Effector CD8-positive, alpha-beta T cell (primary cell): ENCODE data around the gene PSMB4.
"Not testable (repeated sequence)": the region's sequence is repeated elsewhere in the genome, so short reads cannot be mapped to it uniquely, and the experiment has no call there.

ENCODE experiments used
- DNase-seq: peaks from one replicate; lab custom pipeline; 2025; lab: John Stamatoyannopoulos, UW

PSMB4 gene

GRCh38 chr1:151386002-151386401 lies 13.4 kb upstream of the PSMB4 start:
- no peak for DNase-seq

- not testable (repeated sequence) for DNase-seq
These were observed 8.9 kb upstream of the PSMB4 start for GRCh38 chr1:151390221-151391078.

DNA sequence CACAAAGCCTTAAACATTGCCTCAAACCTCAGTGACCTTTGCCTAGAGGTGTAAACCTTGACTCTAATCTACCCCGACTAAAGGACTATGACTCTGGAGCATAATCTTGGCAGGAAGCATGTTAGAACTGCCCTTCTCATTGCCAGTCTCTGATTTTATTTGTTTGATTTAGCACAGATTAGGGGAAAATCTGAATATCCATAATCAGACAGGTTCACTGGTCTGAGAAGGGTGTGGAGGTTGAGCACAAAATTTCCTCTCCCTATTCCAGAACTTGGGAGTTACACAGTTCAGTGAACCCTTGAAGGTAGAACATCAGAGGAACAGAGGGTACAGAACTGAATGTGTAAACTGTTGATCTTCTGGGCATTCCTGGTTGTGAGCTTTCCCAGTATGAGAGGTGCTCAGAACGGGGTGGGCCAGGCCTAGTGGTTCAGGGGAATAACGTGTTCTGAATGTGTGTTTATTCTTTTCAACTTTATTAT lies 8.3 kb upstream of the PSMB4 start:
- no peak for DNase-seq

GRCh38 chr1:151393583-151393982 lies 5.8 kb upstream of the PSMB4 start:
- no peak for DNase-seq

DNA sequence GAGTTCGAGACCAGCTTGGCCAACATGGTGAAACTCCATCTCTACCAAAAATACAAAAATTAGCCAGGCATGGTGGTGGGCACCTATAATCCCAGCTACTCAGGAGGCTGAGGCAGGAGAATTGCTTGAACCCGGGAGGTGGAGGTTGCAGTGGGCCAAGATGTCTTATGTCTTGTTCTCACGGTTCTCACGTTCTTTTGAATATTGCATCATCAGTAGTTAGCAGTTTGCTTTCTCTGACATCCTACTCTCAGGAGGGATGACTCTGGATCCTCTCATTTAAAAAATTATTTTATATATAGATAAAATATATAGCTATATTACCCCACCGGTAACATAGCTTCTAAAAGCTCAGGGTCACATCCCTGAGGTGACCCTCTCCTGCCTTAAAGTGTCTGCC lies 3.1 kb upstream of the PSMB4 start:
- DNase-seq, result not testable (repeated sequence)

DNA sequence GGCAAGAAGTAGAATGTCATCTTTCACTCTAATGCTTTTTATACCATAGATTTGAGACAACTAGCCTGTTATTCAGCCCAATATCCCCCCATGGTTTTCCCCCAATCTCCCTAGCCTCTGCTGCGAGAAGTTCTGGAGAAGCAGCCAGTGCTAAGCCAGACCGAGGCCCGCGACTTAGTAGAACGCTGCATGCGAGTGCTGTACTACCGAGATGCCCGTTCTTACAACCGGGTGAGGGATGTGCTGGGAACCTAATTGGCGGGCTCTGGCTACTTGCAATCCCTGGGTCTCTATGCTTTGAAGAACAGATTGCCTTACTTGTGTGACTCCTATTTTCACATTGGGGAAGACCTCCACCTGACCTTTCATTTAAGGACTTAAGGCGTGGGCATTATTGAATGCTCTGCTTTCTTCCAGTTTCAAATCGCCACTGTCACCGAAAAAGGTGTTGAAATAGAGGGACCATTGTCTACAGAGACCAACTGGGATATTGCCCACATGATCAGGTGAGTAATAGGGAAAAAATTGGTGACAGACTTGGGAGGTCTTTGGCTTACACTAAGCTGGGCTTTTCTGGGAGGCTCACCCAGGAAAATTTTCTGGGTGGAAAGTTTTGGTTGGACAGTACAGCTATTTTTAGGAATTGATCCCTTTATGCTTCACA lies 1.9 kb downstream of the PSMB4 start:
- no peak for DNase-seq

DNA sequence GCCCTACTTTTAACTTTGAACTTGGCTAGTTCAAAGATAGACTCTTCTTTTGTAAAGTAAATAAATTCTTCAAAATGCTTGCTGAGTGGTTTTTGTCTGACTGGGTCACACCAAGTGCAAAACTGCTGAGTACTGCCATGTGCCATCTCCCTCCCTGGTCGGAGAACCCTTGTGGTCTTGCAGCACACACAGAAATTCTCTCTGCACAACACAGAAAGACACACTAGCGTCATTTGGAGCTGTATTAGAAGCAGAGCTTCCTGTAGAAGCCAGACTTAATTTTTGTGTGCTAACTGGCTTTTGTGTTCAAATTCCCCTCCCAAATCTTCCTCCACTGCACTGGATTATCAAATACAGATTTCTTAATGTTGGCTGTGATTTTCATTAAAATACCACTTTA lies 2.5 kb downstream of the PSMB4 start:
- DNase-seq, result no peak

- DNase-seq, result no peak
These were observed 3.4 kb downstream of the PSMB4 start for GRCh38 chr1:151402764-151403163.

DNA sequence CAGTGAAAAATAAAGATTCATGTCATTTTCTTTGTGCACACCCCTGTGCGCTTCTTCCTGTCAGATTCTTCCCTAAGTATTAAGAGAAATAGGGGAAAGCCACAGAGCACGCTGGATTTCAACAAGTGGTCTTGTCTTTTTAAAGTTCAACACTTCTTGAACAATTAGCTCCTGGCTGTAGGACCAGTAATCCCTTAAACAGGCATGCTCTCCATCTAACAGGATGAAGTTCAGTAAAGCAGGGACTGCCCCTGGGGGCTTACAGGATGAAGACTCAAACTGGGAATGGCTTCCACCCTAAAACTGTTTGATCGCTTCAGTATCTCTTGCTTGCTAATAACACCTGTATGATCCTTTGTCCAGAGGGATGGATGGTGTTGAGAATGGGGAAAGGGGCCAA lies 4.2 kb downstream of the PSMB4 start:
- no peak for DNase-seq

GRCh38 chr1:151405187-151405951 lies 6.0 kb downstream of the PSMB4 start:
- DNase-seq, result no peak

GRCh38 chr1:151406176-151406575 lies 6.8 kb downstream of the PSMB4 start:
- no peak for DNase-seq

DNA sequence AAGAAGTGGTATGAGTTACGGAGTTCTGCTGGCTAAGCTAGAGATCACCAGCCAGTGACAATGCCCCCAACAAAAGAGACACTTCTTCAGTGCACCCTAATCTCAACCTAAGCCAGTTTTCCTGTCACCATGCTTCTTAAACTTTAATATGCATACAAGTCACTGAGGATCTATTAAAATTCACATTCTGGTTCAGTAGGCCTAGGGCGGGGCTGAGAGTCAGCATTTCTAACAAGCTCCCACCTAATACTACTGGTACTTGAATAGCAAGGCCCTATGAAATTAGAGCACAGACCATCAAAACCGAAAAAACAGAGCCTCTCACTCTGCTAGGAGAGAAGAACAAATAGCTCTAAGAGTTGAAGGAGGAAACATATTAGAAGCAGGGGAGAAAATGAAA lies 7.9 kb downstream of the PSMB4 start:
- no peak for DNase-seq

- no peak for DNase-seq
These were observed 9.5 kb downstream of the PSMB4 start for GRCh38 chr1:151408891-151409290.

DNA sequence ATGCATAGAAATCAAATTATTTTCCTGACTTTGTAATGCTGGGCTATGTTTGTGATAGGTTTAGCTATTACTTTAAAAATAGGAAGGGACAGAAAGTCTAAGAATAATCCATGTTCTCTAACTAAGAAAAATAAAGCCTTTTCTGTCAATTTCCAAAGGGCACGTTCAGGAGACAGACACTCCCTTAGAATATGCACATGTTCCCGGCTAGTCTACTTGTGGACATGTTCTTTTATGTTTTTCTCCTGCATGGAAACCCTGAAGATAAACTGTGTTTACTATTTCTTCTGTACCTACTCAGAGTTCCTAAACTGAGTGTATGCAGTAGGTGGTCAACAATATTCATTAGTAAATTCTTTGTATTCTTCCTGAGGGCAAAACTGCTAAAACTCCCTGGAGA lies 12.5 kb downstream of the PSMB4 start:
- no peak for DNase-seq

DNA sequence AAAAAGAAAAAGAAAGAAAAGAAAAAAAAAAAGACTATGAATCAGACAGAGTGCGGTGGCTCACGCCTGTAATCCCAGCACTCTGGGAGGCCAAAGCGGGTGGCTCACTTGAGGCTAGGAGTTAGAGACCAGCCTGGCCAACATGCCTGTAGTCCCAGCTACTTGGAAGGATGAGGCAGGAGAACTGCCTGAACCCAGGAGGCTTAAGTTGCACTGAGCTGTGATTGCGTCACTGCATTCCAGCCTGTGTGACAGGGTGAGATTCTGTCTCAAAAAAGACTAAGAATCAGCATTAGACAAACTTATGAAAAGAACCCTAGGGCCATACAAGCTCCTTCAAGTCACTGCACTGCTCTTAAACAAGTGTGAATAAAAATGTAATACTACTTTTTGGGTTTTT lies 16.9 kb downstream of the PSMB4 start:
- no peak for DNase-seq

DNA sequence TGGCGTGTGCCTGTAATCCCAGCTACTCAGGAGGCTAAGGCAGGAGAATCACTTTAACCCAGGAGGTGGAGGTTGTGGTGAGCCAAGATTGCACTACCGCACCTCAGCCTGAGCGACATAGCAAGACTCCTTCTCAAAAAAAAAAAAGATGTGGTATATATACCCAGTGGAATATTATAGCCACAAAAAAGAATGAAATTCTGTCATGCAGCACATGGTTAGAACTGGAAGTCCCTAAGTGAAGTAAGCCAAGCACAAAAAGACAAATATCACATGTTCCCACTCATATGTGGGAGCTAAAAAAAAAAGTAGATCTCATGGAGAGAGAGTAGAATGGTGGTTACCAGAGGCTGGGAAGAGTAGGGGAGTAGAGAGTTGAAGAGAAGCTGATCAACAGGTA lies 18.7 kb downstream of the PSMB4 start:
- DNase-seq, result no peak

- DNase-seq, result no peak
These were observed 20.4 kb downstream of the PSMB4 start for GRCh38 chr1:151419819-151420218.

GRCh38 chr1:151425103-151425502 lies 25.7 kb downstream of the PSMB4 start:
- no peak for DNase-seq

DNA sequence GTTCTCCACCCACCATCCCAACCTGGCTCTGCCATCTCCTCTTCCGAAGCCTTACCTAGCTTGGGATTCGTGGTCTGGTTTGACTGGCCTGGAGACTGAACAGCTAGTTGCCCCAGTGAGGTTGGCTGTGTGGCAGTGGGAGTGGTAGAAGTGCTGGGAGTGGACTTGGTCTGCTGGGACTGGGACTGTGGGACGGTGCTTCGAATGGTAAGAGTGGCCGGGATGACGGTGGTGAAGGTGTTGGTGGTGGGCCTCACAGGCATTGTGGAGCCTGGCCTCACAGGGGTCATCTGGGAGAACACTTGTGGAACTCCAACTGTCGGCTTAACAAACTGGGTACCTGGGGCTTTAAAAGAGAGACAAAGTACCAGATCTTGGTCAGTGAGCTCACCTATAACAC lies 28.7 kb downstream of the PSMB4 start:
- no peak for DNase-seq

DNA sequence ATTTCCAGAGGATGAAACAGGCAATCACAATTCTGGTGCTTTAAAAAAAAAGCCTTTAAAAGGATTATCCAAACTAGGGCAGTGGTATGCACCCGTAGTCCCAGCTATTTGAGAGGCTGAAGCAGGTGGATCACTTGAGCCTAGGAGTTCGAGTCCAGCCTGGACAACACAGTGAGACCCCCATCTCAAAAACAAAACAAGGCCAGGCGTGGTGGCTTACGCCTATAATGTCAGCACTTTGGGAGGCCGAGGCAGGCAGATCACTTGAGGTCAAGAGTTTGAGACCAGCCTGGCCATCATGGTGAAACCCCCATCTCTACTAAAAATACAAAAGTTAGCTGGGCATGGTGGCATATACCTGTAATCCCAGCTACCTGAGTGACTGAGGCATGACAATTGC lies 34.5 kb downstream of the PSMB4 start:
- not testable (repeated sequence) for DNase-seq

GRCh38 chr1:151435174-151435573 lies 35.8 kb downstream of the PSMB4 start:
- DNase-seq, result no peak

GRCh38 chr1:151436985-151437384 lies 37.6 kb downstream of the PSMB4 start:
- DNase-seq, result no peak

DNA sequence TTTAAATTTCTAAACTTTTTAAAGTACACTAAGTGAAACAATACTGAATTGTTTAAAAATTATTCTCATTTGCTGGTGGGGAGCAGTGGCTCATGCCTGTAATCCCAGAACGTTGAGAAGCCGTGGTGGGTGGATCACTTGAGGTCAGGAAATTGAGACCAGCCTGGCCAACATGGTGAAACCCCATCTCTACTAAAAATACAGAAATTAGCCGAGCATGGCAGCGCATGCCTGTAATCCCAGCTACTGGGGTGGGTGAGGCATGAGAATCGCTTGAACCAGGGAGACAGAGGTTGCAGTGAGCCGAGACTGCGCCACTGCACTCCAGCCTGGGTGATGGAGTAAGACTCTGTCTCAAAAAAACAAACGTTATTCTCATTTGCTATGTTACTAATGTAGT lies 38.0 kb downstream of the PSMB4 start:
- DNase-seq, result not testable (repeated sequence)
